ENCODE results near the gene PHRF1.

PHRF1 gene, protein sequence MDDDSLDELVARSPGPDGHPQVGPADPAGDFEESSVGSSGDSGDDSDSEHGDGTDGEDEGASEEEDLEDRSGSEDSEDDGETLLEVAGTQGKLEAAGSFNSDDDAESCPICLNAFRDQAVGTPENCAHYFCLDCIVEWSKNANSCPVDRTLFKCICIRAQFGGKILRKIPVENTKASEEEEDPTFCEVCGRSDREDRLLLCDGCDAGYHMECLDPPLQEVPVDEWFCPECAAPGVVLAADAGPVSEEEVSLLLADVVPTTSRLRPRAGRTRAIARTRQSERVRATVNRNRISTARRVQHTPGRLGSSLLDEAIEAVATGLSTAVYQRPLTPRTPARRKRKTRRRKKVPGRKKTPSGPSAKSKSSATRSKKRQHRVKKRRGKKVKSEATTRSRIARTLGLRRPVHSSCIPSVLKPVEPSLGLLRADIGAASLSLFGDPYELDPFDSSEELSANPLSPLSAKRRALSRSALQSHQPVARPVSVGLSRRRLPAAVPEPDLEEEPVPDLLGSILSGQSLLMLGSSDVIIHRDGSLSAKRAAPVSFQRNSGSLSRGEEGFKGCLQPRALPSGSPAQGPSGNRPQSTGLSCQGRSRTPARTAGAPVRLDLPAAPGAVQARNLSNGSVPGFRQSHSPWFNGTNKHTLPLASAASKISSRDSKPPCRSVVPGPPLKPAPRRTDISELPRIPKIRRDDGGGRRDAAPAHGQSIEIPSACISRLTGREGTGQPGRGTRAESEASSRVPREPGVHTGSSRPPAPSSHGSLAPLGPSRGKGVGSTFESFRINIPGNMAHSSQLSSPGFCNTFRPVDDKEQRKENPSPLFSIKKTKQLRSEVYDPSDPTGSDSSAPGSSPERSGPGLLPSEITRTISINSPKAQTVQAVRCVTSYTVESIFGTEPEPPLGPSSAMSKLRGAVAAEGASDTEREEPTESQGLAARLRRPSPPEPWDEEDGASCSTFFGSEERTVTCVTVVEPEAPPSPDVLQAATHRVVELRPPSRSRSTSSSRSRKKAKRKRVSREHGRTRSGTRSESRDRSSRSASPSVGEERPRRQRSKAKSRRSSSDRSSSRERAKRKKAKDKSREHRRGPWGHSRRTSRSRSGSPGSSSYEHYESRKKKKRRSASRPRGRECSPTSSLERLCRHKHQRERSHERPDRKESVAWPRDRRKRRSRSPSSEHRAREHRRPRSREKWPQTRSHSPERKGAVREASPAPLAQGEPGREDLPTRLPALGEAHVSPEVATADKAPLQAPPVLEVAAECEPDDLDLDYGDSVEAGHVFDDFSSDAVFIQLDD (N-terminal part only)

DNA sequence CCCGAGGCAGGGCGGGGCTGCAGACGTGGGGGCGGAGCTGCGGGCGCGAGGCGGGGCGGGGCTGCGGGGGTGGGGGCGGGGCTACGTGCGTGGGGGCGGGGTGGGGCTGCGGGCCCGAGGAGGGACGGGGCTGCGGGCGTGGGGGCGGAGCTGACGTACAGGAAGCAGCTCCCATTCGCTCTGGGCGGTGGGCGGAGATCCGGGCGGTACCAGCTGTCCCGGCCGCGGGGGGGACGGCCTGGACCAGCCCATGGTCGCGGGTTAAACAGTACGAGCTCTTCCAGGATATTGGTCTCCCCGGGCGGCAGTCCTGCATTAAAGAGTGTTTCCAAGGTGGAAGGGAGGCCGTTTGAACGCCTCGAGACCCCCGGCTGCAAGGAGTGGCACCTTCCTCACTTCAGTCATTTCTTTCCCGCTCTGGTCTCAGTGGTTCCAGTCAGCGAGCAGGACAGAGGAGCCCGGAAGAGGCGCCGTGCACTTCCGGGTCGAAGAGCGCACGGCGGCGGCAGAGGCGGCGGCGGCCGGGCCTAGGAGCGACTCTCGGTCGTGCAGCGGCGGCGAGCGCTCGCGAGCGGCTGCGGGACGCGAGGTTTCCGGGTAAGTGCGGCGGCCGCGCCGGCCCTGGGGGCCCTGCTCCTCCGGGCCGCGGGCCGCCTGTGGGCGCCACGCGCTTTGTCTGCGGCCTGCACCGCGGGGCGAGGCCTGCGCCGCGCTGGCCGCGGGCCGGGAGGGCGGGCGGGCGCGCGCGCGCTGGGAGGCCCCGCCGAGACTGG, at the start of gene PHRF1:
PHRF1 (plus strand) TSS at position 475 of the 773 bp plus-strand sequence. CDS start 5,043 bp downstream, outside the sequence.
- DNase-seq = peak; percentile 94 to 98

DNA sequence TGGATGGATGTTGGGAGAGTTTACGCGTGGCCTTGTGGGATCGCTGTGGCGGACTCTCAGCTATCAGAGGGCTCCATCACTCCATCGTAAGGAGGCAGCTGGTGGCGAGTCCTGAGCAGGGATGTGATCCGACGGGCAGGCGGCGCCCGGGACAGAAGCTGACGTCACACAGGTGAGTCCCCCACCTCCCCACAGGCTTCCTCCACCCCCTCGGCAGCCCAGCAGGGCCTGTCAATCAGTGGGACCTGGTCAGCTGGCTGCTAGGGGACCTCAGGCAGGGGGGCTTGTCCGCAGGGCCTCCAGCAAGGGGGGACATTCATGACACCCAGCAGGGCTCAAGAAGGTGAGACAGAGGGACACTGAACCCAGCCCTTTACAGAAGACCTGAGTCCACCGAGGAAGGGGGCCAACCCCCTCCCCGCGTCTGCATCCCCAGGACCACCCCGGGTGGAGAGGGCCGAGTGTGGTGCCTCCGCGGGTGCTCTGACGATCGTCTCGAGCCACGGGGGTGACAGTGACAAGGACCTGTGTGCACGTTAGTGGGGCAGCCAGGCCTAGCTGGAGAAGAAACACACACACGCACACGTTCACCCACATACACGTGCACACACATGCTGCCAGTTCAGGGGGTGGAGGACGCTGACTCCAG, 48.0 kb upstream of the PHRF1 start:
- DNase-seq = no peak

DNA sequence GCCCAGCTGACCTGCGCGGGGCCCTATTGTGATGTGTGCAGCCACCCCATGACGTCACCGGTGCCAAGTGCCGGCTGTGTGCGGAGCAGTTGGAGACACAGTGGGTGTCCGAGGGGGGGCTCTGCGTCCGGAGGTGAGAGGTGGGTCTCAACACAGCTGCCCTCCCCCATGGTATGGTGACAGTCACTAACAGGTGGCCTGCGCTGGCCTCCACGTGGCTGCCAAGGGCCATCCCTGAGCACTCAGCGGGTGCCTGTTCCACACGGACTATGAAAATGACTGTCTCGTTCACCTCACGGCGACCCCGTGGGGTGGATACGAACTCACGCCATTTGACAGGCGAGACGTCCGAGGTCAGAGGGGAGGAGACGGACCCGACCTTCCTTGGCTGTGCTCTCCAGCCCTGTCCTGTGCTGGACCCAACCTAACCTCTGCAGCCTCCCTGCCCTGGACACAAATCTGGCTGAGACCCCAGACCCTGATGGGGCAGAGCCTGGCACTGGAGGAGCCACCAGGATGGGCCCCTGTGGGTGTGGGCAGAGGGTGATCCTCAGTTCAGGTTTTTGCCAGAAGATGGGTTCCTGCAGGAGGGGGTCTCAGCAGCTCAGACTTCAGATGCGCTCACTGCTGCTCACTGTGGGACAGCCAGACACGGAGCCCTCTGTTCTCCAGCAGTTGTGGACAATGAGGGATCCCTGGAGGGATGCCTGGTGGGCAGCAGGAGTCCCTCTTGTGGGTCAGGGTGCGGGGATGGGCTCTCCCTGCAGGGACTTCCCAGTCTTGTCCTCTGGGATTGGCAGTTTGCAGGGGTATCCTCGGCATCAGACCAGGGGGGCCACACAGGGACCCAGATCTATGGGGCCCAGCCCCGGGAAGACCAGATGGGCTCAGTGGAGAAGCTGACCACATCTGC, 47.2 kb upstream of the PHRF1 start:
- no peak for DNase-seq

DNA sequence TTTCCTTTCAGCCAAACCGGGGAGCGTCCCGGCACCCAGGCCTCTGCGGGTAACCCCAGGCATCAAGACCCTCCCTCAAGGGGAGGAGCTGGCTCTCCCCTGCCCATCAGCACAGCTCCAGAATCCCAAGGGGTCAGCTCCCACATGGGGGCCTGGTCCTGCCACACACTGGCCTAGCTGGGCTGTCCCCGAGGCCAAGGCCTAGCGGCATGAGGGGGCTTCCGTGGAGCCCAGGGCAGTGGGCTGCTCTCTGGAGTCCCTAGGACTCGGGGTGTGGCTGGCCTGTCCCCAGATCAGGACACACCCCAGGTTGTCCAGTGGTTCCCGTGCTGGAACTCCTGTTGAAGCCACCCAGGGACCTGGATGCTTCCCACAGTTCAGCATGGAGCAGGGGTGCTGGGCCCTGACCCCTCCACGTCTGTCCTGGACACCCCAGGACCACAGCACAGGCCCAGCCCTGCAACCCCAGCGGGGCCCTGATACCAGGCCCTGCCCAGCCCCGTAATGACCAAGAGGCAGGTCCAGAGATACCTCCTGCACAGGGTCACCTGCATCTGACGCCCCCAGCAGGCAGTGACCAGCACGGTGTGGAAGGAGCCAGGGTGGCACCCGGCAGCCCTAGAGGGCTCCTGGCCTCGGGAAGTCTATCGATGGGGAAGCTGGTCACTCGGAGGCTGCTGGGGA, 46.4 kb upstream of the PHRF1 start:
- no peak for DNase-seq

DNA sequence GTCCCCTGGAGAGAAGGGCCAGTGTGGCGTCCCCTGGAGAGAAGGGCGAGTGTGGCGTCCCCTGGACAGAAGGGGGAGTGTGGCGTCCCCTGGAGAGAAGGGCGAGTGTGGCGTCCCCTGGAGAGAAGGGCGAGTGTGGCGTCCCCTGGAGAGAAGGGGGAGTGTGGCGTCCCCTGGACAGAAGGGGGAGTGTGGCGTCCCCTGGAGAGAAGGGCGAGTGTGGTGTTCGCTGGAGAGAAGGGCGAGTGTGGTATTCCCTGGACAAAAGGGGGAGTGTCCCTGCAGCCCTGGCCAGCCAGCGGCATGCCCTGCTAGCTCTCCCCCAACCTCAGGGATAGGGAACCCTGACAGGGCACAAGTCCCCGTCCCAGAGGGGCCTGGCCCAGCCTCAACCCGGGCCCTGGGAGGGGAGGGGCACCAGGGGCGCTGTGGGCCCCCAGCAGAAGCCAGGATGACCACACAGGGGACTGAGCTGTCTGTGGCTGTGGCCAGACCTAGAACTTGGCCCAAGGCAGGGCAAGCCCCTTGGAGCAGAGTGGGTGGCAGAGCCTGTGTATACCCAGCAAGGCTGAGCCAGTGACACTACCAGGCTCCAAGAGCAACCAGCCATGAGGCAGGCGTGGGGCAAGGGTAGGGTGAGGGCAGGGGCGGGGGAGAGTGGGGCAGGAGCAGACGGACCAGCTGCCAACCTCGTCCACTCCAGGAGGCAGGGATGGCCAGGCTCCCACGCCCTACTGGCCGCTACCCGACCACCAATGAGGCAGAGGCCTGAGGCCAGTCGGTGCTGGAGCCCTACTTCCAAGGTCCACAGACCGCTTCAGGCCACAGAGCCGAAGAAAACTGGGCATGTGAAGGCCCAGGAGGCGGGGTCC, 45.1 kb upstream of the PHRF1 start:
- DNase-seq = no peak

DNA sequence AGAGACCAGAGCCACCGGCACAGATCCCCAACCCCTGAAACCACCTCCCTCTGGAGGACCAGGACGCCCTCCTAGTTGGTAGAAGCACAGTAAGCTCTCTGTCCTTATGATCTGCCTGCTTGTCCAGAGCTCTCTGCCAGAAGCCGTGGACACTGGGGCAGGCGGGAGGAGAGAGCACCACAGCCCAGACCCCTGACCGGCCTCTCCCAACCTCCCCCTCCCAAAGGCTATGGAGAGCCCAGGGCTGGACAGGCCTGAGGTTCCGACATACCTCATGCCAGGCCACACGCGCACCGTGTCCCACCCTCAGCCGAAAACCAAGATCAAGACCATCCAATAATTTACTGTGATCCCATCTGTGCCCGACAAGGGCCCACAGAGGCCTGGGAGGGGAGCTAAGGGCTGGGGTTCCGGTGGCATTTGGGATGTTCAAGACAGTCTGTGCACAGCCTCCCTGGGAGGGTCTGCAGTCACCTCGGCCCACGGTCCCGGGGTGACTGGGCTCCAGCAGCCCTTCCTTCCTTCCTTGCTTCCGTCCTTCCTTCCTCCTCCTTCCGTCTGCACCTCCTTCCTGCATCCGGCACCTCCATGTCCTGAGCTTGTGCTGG, 44.2 kb upstream of the PHRF1 start:
- DNase-seq = no peak

DNA sequence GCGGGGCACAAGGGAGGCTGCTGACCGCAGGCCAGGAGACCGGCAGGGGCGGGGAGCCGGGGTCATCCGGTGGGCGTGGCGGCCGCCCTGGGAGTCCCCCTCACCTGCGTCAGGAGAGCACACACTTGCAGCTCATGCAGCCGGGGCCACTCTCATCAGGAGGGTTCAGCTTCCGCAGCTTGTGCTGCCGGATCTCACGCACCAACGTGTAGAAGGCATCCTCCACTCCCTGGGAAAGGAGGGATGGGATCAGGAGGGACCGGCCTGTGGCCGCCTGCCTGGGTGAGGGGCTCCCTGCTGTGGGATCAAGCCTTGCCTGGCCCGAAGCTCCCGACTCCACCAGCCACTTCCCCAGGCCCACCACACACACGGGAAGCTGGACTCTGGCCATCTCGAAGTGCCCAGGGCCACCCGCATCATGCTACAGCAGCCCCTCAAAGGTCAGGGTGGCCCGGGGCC, 43.7 kb upstream of the PHRF1 start:
- no peak for DNase-seq

DNA sequence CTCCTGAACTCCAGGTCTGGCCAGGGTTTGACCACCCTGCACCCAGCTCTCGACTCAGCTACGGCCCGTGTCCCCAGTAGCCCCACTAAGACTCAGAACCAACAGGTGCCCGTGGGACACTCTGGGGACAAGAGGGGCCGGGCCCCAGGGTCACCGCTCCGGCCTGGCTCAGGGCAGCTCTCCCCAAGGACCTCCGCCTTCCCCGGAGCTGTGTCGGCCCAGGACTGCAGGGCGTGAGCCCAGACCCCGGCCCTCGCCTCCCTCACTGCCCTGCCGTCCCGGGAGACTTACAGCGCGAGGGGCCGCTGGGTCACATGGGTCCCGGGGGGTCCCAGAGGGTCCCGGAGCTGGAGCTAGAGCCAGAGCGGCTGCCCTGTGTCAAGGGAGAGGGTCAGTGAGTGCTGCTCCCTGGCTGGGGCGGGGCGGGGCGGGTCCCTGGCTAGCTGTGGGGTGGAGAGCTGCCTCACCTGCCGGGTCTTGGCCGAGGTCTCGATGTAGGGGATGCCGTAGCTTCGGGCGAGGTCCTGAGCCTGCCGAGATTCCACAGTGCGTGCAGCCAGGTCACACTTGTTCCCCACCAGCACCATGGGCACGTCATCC, 43.2 kb upstream of the PHRF1 start:
- no peak for DNase-seq

DNA sequence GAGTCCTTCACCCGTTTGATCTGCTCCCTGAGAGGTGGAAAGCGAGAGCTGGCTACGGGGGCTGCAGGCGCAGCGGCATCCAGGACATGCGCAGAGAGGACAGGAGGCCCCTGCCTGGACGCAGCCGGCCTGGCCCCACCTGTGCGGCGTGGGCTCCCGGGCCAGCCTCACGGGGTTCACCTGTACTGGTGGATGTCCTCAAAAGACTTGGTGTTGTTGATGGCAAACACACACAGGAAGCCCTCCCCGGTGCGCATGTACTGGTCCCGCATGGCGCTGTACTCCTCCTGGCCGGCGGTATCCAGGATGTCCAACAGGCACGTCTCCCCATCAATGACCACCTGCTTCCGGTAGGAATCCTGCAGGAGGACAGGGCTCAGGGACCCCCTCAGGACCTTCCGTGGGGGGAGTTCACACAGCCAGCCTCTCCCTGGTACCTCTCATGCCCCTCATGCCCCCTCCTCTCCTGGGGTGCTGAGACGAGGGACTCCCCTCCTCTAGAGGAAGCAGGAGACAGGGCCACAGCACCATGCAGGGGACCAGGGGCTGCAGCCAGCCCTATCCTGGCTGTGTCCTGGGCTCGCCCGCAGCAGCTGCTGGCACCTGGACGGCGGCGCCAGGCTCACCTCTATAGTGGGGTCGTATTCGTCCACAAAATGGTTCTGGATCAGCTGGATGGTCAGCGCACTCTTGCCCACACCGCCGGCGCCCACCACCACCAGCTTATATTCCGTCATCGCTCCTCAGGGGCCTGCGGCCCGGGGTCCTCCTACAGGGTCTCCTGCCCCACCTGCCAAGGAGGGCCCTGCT, 42.5 kb upstream of the PHRF1 start:
- DNase-seq = no peak

DNA sequence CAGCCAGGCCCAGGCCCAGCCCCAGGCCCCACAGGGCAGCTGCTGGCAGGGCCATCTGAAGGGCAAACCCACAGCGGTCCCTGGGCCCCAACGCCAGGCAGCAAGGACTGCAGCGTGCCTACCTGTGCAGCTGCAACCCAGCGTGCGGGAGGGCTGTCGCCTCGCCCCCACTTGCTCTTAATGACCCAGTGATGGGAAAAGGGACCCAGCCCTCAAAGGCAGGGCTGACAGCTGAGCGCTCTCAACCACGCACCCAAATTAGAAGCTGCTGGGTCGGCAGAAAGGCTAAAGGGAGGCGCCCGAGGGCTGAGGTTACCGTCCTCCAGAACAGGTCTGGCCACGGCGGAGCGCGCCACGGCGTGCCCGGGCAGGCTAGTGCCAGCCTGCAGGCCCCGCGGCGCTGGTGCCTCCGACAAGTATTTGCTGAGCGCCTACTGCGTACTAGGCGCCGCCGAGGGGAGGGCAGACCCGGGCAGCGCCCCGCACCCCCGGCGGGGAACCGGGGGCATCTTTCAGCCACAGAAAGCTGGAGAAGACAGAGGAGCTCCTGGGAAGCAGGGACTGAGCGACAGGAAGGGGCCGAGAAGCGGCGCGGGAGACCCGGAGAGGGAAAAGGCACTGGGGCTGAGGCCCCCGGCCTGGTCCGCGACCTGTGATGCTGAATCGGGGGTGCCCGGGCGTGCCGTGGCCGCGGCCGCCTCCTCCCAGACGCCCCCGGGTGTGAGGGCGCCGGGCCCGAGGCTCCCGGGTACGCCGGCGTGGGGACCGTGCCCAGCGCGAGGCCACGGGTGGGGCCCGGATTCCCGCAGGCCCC, 41.7 kb upstream of the PHRF1 start:
- no peak for DNase-seq

DNA sequence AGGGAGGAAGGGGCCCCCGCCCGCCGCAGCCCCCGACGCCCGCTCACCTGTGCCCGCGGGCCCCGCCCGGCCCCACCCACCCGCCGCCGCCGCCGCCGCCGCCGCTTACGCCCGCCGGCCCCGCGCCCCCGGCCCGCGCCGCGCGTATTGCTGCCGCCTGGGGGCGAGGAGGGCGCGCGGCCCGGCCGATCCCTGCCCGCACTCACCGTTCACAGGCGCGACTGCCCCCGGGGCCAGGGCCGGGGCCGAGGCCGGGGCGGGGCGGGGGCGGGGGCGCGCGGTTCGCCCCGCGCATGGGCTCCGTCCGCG, 41.1 kb upstream of the PHRF1 start:
- no peak for DNase-seq

DNA sequence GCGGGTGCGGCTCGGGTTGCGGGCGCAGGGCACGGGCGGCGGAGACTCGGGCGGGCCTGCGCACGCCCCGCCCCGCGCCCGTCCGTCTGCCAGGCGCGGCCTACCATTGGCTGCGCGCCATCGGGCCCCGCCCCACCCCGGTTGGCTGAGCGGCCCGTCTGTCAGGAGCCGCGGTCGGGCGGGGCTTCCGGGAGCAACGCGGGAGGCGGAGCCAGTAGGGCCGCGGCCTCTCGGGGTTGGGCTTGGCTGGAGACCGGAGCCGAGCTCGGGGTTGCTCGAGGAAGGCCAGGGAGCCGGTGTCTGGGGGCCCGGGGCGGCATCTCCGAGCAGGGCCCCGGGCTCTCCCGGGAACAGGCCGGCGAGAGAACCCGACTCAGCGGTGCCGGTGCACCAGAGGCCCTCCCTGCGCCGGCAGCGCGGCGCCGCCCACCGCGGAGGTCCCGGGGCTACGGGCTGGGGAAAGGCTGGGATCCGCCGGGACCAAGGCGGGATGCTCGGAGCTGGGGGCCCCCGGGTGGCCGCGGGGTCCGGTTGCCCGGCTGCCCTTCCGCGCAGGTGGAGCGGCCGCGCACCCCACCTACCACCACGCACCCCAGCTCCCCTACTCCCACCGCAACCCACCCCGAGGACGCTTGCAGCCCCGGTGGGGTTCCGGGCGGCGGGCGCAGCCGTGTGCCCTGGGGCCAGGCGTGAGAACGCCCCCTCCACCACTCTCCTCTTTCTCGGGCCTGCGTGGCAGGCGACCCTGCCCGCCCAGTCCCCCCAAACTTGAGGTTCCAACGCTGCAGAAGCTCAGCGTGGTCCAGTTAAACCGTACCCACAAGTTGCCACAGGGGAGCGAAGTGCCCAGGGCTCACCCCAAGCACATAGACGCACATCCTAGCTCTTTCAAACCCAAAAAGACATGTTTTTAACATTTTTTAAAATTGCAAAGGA, 40.5 kb upstream of the PHRF1 start, which contains the start of gene HRAS:
HRAS (minus strand) TSS at position 58 of the 936 bp plus-strand sequence.
- peak; percentile 92 to 98 for DNase-seq

DNA sequence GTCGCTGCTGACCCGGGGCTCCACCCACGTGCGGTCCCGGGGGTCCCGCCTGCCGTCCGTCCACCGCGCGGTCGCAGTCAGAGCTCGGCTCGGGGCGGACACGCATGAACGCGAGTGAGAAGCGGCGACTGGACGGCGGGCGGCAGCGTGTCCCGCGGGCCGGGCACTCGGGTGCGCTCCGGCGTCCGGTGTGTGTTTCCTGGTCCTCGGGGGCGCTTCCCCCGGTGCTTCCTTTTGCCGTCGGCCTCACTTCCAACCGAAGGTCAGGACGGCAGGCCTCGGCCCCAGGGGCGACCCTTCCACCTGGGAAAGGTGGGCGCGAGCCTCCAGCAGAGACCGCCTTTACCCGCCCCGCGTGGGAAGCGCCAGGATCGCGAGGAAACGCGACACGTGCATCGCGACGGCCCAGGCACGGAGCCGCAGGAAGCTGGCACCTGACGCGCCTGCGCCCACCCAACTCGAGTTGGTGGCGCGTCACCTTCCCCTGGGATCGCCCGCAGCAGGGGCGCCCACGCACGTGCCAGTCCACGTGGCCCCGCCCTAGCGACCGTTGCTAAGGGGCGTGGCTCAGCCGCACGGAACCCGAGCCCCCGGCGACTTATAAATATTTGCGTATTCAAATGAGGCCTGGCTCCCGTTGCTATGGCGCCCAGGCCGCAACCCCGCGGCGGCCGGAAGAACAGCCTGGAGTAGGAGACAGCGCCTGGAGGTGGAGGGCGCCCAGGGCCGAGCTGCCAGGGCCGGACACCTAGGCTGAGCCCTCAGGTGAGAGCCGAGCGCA, 39.2 kb upstream of the PHRF1 start, which contains the start of gene LRRC56:
LRRC56 (plus strand) TSS at position 687 of the 781 bp plus-strand sequence. CDS start 3,158 bp downstream, outside the sequence.
- no peak for DNase-seq

Measured in NCI-H446 (cell line).